Immature natural killer cell (primary cell): ENCODE measurements around the gene PSMC1. TPM values are rescaled to one million over a fixed set of nuclear protein-coding genes. Genes with fewer than 3 reads are reported as not detected.

ENCODE experiments used
- DNase-seq, 3 donors: peaks; one replicate each; pipeline ENCODE4 v3.0.0; 2022; ENCODE audit warnings: mixed read lengths in 1 of 3
- H3K27ac Mint-ChIP-seq, 6 donors: one replicate each; pipeline ENCODE4 v1.8.0; 2020; ENCODE audit warnings: mixed read lengths in 6 of 6, mild to moderate bottlenecking in 5 of 6, inconsistent platforms in 4 of 6, moderate library complexity in 3 of 6
- H3K27me3 Mint-ChIP-seq, 3 donors: one replicate each; pipeline ENCODE4 v1.8.0; 2020 to 2021; ENCODE audit warnings: low read depth in 3 of 3, mild to moderate bottlenecking in 3 of 3, mixed read lengths in 3 of 3, moderate library complexity in 3 of 3, inconsistent platforms in 1 of 3
- H3K36me3 Mint-ChIP-seq, 3 donors: one replicate each; pipeline ENCODE4 v1.8.0; 2020; ENCODE audit warnings: mixed read lengths in 3 of 3, inconsistent platforms in 2 of 3, mild to moderate bottlenecking in 2 of 3
- H3K4me1 Mint-ChIP-seq, 2 donors: one replicate each; pipeline ENCODE4 v1.8.0; 2020; ENCODE audit warnings: inconsistent platforms in 2 of 2, mild to moderate bottlenecking in 2 of 2, mixed read lengths in 2 of 2, moderate library complexity in 1 of 2
- H3K4me3 Mint-ChIP-seq, 5 donors: one replicate each; pipeline ENCODE4 v1.8.0; 2020; ENCODE audit warnings: mild to moderate bottlenecking in 5 of 5, mixed read lengths in 5 of 5, inconsistent platforms in 3 of 5, moderate library complexity in 3 of 5
- H3K9me3 Mint-ChIP-seq, 6 donors: one replicate each; pipeline ENCODE4 v1.8.0; 2020; ENCODE audit warnings: mild to moderate bottlenecking in 6 of 6, mixed read lengths in 6 of 6, inconsistent platforms in 4 of 6, moderate library complexity in 3 of 6
- polyA plus RNA-seq, 3 donors: library from polyadenylated mRNA; unstranded; fragments of 300-500 nt; fragmentation: Illumina TruSeq; gene quantifications; one replicate each; pipeline ENCODE4 v1.2.3, GENCODE V29; 2021

Gene PSMC1
- polyA plus RNA-seq, 3 donors from 2014 or later, result 139 to 193 (median 145) TPM

- H3K4me1 Mint-ChIP-seq, result no peaks in the 10 kb centered on the region
- DNase-seq, result no peak
- H3K4me3 Mint-ChIP-seq, result no peak overlapping the region
- H3K9me3 Mint-ChIP-seq, result no peaks in the 10 kb centered on the region
- H3K36me3 Mint-ChIP-seq, result peaks cover 22 to 48% (median 34%) of the 10 kb centered on the region in 3 donors
- peak overlapping the region in 2 of 6 donors; percentile 39 to 80 for H3K27ac Mint-ChIP-seq
- peaks cover 0 to 3% (median 2%) of the 10 kb centered on the region in 3 donors for H3K27me3 Mint-ChIP-seq
These were observed 10.2 kb downstream of the PSMC1 start for GRCh38 chr14:90266441-90267154.

GRCh38 chr14:90268420-90268819 is 12.1 kb downstream of the PSMC1 start:
- peak overlapping the region in 1 of 6 donors; percentile 23 for H3K27ac Mint-ChIP-seq
- peaks cover 0 to 4% (median 3%) of the 10 kb centered on the region in 3 donors for H3K27me3 Mint-ChIP-seq
- no peaks in the 10 kb centered on the region for H3K9me3 Mint-ChIP-seq
- H3K4me3 Mint-ChIP-seq, result no peak overlapping the region
- peaks cover 26 to 45% (median 37%) of the 10 kb centered on the region in 3 donors for H3K36me3 Mint-ChIP-seq
- no peak for DNase-seq
- H3K4me1 Mint-ChIP-seq, result no peaks in the 10 kb centered on the region

GRCh38 chr14:90272523-90272922 is 16.2 kb downstream of the PSMC1 start:
- Mint-ChIP-seq H3K27me3 (peaks cover 0 to 3% (median 2%) of the 10 kb centered on the region in 3 donors), H3K4me1 (peaks cover 0 to 8% of the 10 kb centered on the region in 2 donors), H3K4me3 (no peak overlapping the region), H3K27ac (no peak overlapping the region), H3K36me3 (peaks cover 30 to 42% (median 31%) of the 10 kb centered on the region in 3 donors), H3K9me3 (no peaks in the 10 kb centered on the region)
- no peak for DNase-seq

- DNase-seq, result no peak
- peak overlapping the region in 3 of 6 donors; percentile 21 to 69 (median 63) for H3K27ac Mint-ChIP-seq
- H3K36me3 Mint-ChIP-seq, result peaks cover 28 to 40% (median 29%) of the 10 kb centered on the region in 3 donors
- H3K27me3 Mint-ChIP-seq, result peaks cover 1 to 4% (median 2%) of the 10 kb centered on the region in 3 donors
- peaks cover 0 to 8% of the 10 kb centered on the region in 2 donors for H3K4me1 Mint-ChIP-seq
- H3K4me3 Mint-ChIP-seq, result no peak overlapping the region
- H3K9me3 Mint-ChIP-seq, result peaks cover 0 to 2% (median 0%) of the 10 kb centered on the region in 6 donors
These were observed 17.2 kb downstream of the PSMC1 start for GRCh38 chr14:90273532-90273931.

- H3K9me3 Mint-ChIP-seq, result peaks cover 0 to 2% (median 0%) of the 10 kb centered on the region in 6 donors
- DNase-seq, result no peak
- peaks cover 1 to 4% (median 2%) of the 10 kb centered on the region in 3 donors for H3K27me3 Mint-ChIP-seq
- peaks cover 23 to 35% (median 24%) of the 10 kb centered on the region in 3 donors for H3K36me3 Mint-ChIP-seq
- peaks cover 0 to 8% of the 10 kb centered on the region in 2 donors for H3K4me1 Mint-ChIP-seq
- peak overlapping the region in 4 of 6 donors; percentile 21 to 69 (median 59) for H3K27ac Mint-ChIP-seq
- H3K4me3 Mint-ChIP-seq, result no peak overlapping the region
These were observed 17.7 kb downstream of the PSMC1 start for GRCh38 chr14:90274019-90274418.

- DNase-seq, result no peak
- H3K4me1 Mint-ChIP-seq, result peaks cover 0 to 8% of the 10 kb centered on the region in 2 donors
- H3K27me3 Mint-ChIP-seq, result peaks cover 1 to 4% (median 2%) of the 10 kb centered on the region in 3 donors
- H3K9me3 Mint-ChIP-seq, result peaks cover 0 to 2% (median 0%) of the 10 kb centered on the region in 6 donors
- no peak overlapping the region for H3K4me3 Mint-ChIP-seq
- H3K27ac Mint-ChIP-seq, result peak overlapping the region in 4 of 6 donors; percentile 37 to 53 (median 44)
- H3K36me3 Mint-ChIP-seq, result peaks cover 15 to 27% (median 17%) of the 10 kb centered on the region in 3 donors
These were observed 18.6 kb downstream of the PSMC1 start for GRCh38 chr14:90274808-90275457.

- Mint-ChIP-seq H3K36me3 (peaks cover 10 to 23% (median 17%) of the 10 kb centered on the region in 3 donors), H3K4me3 (no peak overlapping the region)
These were observed 19.1 kb downstream of the PSMC1 start for GRCh38 chr14:90275458-90275814.

GRCh38 chr14:90275820-90276219 is 19.5 kb downstream of the PSMC1 start:
- peaks cover 10 to 27% (median 17%) of the 10 kb centered on the region in 3 donors for H3K36me3 Mint-ChIP-seq
- H3K27ac Mint-ChIP-seq, result peak overlapping the region in 2 of 6 donors; percentile 53 to 64

More at GRCh38 chr14:90275458-90275814, 19.1 kb downstream of the PSMC1 start:
- Mint-ChIP-seq H3K4me1 (peaks cover 0 to 8% of the 10 kb centered on the region in 2 donors), H3K27ac (peak overlapping the region in 2 of 6 donors; percentile 37 to 64), H3K9me3 (peaks cover 0 to 2% (median 0%) of the 10 kb centered on the region in 6 donors), H3K27me3 (peaks cover 1 to 2% (median 2%) of the 10 kb centered on the region in 3 donors)
- DNase-seq, result no peak

GRCh38 chr14:90276646-90277367 is 20.5 kb downstream of the PSMC1 start:
- H3K36me3 Mint-ChIP-seq, result peaks cover 7 to 25% (median 14%) of the 10 kb centered on the region in 3 donors

More at GRCh38 chr14:90275820-90276219, 19.5 kb downstream of the PSMC1 start:
- peaks cover 0 to 8% of the 10 kb centered on the region in 2 donors for H3K4me1 Mint-ChIP-seq
- no peak overlapping the region for H3K4me3 Mint-ChIP-seq
- DNase-seq, result no peak
- H3K27me3 Mint-ChIP-seq, result peaks cover 1 to 2% (median 2%) of the 10 kb centered on the region in 3 donors
- peaks cover 0 to 2% (median 0%) of the 10 kb centered on the region in 6 donors for H3K9me3 Mint-ChIP-seq

GRCh38 chr14:90277581-90278198 is 21.3 kb downstream of the PSMC1 start:
- Mint-ChIP-seq H3K4me1 (peaks cover 0 to 8% of the 10 kb centered on the region in 2 donors), H3K4me3 (no peak overlapping the region), H3K9me3 (peaks cover 0 to 2% (median 0%) of the 10 kb centered on the region in 6 donors), H3K27ac (no peak overlapping the region), H3K36me3 (peaks cover 7 to 29% (median 14%) of the 10 kb centered on the region in 3 donors), H3K27me3 (peaks cover 1 to 4% (median 2%) of the 10 kb centered on the region in 3 donors)
- DNase-seq, result no peak

More at GRCh38 chr14:90276646-90277367, 20.5 kb downstream of the PSMC1 start:
- Mint-ChIP-seq H3K4me3 (no peak overlapping the region), H3K27me3 (peaks cover 1 to 2% (median 2%) of the 10 kb centered on the region in 3 donors), H3K4me1 (peaks cover 0 to 8% of the 10 kb centered on the region in 2 donors), H3K9me3 (peaks cover 0 to 2% (median 0%) of the 10 kb centered on the region in 6 donors), H3K27ac (no peak overlapping the region)
- no peak for DNase-seq

GRCh38 chr14:90278199-90279175 is 22.1 kb downstream of the PSMC1 start:
- H3K4me1 Mint-ChIP-seq, result peaks cover 0 to 8% of the 10 kb centered on the region in 2 donors
- peaks cover 8 to 31% (median 13%) of the 10 kb centered on the region in 3 donors for H3K36me3 Mint-ChIP-seq
- DNase-seq, result no peak
- no peak overlapping the region for H3K4me3 Mint-ChIP-seq
- peaks cover 0 to 2% (median 0%) of the 10 kb centered on the region in 6 donors for H3K9me3 Mint-ChIP-seq
- H3K27ac Mint-ChIP-seq, result no peak overlapping the region
- H3K27me3 Mint-ChIP-seq, result peaks cover 0 to 4% (median 1%) of the 10 kb centered on the region in 3 donors

- peaks cover 7 to 29% (median 8%) of the 10 kb centered on the region in 3 donors for H3K36me3 Mint-ChIP-seq
- no peak overlapping the region for H3K27ac Mint-ChIP-seq
- no peaks in the 10 kb centered on the region for H3K4me1 Mint-ChIP-seq
- no peak for DNase-seq
- H3K27me3 Mint-ChIP-seq, result peaks cover 0 to 4% (median 1%) of the 10 kb centered on the region in 3 donors
- peaks cover 0 to 2% (median 0%) of the 10 kb centered on the region in 6 donors for H3K9me3 Mint-ChIP-seq
- H3K4me3 Mint-ChIP-seq, result no peak overlapping the region
These were observed 23.7 kb downstream of the PSMC1 start for GRCh38 chr14:90280096-90280495.
